C4-2B (cell line): ENCODE results near the gene SNX14.

Experiments
- CTCF ChIP-seq: fragments of 450-650 bp; conservative IDR thresholded peaks from 2 replicates; pipeline ENCODE4 v1.5.1; 2017; ENCODE audit warnings: mild to moderate bottlenecking
- ZFX ChIP-seq: fragments of 450-650 bp; IDR thresholded peaks from 2 replicates; pipeline ENCODE4 v1.6.1; 2017

GRCh38 chr6:85473748-85474147 is 119.9 kb downstream of the SNX14 start:
- TF ChIP-seq CTCF (no peak), ZFX (no peak)
